Measurements from ENCODE around the gene GINS1.

Gene GINS1

GRCh38 chr20:25480156-25480555, 72.7 kb downstream of the GINS1 start:
- H3K27ac ChIP-seq = no peak overlapping the region
- TF ChIP-seq CTCF (conservative IDR thresholded peaks at IDR 0.05) (no peak), ZFX (IDR thresholded peaks at IDR 0.05) (no peak)

- TF ChIP-seq ZFX (IDR thresholded peaks at IDR 0.05) (no peak), CTCF (conservative IDR thresholded peaks at IDR 0.05) (no peak)
- H3K27ac ChIP-seq = no peak overlapping the region
Measured at GRCh38 chr20:25480797-25481196, 73.3 kb downstream of the GINS1 start.

GRCh38 chr20:25481235-25481917, 73.9 kb downstream of the GINS1 start:
- no peak overlapping the region for H3K27ac ChIP-seq
- TF ChIP-seq ZFX (IDR thresholded peaks at IDR 0.05) (no peak), CTCF (conservative IDR thresholded peaks at IDR 0.05) (no peak)

GRCh38 chr20:25481918-25482253, 74.4 kb downstream of the GINS1 start:
- TF ChIP-seq ZFX (IDR thresholded peaks at IDR 0.05) = no peak
- TF ChIP-seq CTCF (conservative IDR thresholded peaks at IDR 0.05) = no peak
- no peak overlapping the region for H3K27ac ChIP-seq

- TF ChIP-seq ZFX (IDR thresholded peaks at IDR 0.05) (no peak), CTCF (conservative IDR thresholded peaks at IDR 0.05) (no peak)
- H3K27ac ChIP-seq = no peak overlapping the region
Measured at GRCh38 chr20:25483431-25484132, 76.1 kb downstream of the GINS1 start.

GRCh38 chr20:25484224-25484846, 76.9 kb downstream of the GINS1 start:
- H3K27ac ChIP-seq = no peak overlapping the region
- TF ChIP-seq CTCF (conservative IDR thresholded peaks at IDR 0.05) (no peak; the same call in 1 of the 2 replicates), ZFX (IDR thresholded peaks at IDR 0.05) (no peak)

GRCh38 chr20:25484911-25485511, 77.5 kb downstream of the GINS1 start:
- H3K27ac ChIP-seq = no peak overlapping the region
- TF ChIP-seq CTCF (conservative IDR thresholded peaks at IDR 0.05) = no peak
- TF ChIP-seq ZFX (IDR thresholded peaks at IDR 0.05) = no peak

Data from C4-2B (cell line).